GM12878 (cell line): ENCODE measurements around the gene TSPEAR.

ENCODE experiments used
- FOS ChIP-seq: IDR thresholded peaks from 3 replicates; pipeline ENCODE4 v1.6.1; 2011; ENCODE audit warnings: borderline replicate concordance; ENCODE audit not compliant: insufficient read length; ENCODE audit errors: extremely low read depth
- HDGF ChIP-seq: fragments of 450-650 bp; IDR thresholded peaks from 2 replicates; pipeline ENCODE4 v1.6.1; 2016; ENCODE audit warnings: antibody characterized with exemption
- IRF3 ChIP-seq: fragments of 450-650 bp; IDR thresholded peaks from 2 replicates; pipeline ENCODE4 v1.6.1; 2014; ENCODE audit warnings: mild to moderate bottlenecking
- NFIC ChIP-seq: IDR thresholded peaks from 2 replicates; pipeline ENCODE4 v1.6.1; 2012; ENCODE audit warnings: low read depth, mild to moderate bottlenecking, inconsistent platforms, low read length, moderate library complexity
- TF ChIP-seq, protein P1 (sequence below), 3 experiments: IDR thresholded peaks in 2 of 3; conservative IDR thresholded peaks in 1 of 3; 2 replicates each; pipeline ENCODE4 v1.5.1; 2011; ENCODE audit warnings: low read depth in 3 of 3, low read length in 3 of 3, mild to moderate bottlenecking in 3 of 3, control low read depth in 2 of 3, moderate library complexity in 2 of 3, inconsistent platforms in 1 of 3, mixed read lengths in 1 of 3; ENCODE audit not compliant: control insufficient read depth in 2 of 3, insufficient read depth in 1 of 3; ENCODE audit errors: extremely low read depth in 1 of 3

DNA sequence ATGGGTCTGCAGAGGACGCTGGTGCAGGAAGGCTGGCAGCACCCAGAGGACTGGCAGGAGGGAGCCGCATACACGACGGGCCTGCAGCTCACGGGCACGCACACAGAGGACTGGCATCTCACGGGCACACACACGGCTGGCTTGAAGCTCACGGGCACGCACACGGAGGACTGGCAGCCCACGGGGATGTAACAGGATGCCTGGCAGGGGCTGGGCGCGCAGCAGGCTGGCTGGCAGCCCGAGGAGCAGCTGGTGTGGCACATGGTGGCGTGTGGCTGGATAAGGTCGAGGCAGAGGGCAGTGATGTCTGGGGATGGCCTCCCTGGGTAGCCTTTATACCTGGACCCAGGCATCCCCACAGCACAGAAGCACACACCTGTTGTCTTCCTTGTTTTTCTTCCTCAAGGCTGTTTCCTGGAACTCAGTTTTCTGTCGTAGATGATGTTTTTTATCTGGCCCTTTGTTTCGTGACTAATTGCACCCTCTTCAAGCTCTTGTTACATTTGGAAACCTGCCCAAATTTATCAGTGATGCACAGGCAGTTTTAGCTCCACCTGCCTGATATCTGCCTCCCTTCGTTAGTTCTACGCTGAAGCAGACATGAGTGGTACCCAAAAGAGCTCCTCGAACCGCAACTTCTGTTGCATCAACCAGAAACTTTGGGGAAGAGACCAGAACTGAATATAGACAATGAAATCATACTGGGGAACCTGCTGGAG lies 29.4 kb downstream of the TSPEAR start, which contains the start of gene KRTAP12-1:
- TF ChIP-seq IRF3 (no peak), HDGF (no peak), NFIC (no peak), FOS (no peak)
- TF ChIP-seq, protein P1, sequence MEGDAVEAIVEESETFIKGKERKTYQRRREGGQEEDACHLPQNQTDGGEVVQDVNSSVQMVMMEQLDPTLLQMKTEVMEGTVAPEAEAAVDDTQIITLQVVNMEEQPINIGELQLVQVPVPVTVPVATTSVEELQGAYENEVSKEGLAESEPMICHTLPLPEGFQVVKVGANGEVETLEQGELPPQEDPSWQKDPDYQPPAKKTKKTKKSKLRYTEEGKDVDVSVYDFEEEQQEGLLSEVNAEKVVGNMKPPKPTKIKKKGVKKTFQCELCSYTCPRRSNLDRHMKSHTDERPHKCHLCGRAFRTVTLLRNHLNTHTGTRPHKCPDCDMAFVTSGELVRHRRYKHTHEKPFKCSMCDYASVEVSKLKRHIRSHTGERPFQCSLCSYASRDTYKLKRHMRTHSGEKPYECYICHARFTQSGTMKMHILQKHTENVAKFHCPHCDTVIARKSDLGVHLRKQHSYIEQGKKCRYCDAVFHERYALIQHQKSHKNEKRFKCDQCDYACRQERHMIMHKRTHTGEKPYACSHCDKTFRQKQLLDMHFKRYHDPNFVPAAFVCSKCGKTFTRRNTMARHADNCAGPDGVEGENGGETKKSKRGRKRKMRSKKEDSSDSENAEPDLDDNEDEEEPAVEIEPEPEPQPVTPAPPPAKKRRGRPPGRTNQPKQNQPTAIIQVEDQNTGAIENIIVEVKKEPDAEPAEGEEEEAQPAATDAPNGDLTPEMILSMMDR (IDR thresholded peaks at IDR 0.05 in 2 of 3, conservative IDR thresholded peaks at IDR 0.05 in 1 of 3; ENCODE audit: control insufficient read depth in 2 of 3, extremely low read depth in 1 of 3, insufficient read depth in 1 of 3, low read depth in 3 of 3, low read length in 3 of 3) = no peak
